Fibroblast of skin of right quadriceps (primary cell): ENCODE data around the gene THSD8.

Experiments
- DNase-seq: peaks from one replicate; pipeline ENCODE4 v3.0.0-alpha.2; 2013

Gene THSD8

DNA sequence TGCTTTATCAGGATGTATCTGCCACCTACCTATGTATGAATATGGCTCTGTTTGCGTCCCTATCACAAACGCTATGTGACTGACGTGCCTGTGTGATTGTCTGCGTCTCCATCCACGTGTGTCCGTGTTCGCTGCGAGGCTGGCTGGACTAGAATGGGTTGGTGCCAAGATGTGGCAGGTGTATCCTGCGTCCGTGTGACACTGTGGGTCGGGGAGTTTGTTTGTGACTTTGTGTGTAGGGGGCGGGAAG is 19.8 kb upstream of the THSD8 start:
- no peak for DNase-seq

DNA sequence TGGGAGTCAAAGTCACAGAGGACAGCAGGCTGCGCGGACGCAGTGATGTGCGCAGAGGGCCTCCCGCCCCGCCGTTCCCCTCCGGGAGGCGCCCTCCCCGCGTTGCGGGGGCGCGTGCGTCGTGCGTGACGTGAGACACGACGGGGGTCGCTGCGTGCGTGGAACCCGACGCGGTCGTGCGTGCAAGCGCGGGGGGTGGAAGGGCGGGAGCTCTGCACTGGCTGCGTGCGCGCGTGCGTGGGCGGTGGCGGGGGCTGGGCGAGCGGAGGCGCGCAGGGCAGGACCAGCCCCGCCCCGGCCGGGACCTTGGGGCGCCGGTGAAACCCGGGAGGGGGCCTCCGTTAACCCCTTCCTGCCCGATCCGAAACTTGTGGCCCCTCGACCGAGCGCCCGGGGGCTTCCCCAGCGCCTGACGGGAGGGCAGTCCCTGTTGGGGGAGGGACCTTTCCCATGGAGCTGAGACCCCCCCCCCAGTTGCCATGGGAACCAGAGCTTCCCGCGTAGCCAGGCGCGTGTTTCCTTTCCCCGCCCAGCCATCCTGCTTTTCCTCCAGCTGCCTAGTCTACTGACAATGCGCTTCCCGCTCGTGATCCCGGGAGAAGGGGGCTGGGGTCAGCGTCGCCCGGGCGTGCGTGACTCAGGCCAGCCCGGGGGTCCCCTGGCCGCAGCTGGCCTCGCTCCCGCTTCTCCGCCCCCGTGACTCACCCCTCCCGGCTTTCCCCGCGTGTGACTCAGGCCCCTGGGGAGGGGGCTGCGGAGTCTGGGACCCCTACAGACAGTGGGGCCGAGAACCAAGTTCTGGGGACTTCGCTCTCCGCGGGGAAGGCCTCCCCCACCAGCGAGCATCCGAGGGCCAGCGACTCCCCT is 19.2 kb upstream of the THSD8 start:
- peak; percentile 89 for DNase-seq

DNA sequence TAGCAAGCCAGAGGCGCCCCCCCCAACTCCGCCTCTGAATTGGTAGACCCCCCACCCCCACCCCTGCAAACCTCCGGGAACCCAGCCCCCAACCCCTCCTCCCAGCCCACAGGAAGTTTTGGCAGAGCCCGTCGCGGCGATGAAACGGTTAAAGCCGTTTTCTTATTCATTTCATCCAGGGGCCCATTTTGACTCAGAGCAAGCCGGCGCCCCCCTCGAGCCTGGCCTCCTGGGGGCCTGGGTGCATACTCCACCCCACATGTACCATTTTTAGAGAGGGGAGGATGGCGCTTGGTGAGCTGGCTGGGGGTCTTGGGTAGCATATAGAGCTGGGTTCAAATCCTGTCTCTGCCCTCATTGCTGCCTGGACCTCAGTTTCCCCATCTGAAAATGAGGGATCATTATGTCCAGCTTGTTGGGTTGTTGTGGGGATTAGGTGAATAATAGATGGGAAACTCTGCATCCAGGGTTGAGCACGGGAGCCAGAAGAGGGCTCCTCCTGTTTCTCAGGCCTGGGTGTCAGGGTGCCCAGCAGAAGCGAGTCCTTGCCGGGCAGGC is 18.5 kb upstream of the THSD8 start:
- peak; percentile 69 for DNase-seq

DNA sequence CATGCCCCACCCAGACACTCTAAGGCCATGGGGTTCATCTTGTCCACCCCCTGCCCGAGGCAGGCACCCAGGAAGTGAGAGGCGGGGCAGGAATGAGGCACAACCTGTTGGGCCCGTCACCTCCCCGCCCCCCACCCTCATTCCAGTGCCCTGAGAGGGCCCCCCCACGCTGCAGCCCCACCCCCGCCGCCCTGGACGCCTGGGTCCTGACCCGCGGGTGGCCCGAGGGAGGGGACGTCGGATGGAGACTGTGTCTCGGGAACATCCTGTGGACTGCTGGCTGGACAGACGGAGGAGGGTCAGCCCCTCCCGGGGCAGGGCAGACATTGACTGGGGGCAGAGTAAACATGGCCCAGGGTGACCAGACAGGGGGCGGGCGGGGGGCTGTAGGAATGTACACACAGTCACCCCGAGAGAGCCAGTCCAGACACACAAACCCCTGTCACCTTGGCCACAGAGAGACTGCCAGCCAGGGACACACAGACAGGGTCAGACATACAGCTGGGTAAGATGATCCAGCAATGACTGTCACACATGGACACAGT is 17.9 kb upstream of the THSD8 start:
- no peak for DNase-seq

DNA sequence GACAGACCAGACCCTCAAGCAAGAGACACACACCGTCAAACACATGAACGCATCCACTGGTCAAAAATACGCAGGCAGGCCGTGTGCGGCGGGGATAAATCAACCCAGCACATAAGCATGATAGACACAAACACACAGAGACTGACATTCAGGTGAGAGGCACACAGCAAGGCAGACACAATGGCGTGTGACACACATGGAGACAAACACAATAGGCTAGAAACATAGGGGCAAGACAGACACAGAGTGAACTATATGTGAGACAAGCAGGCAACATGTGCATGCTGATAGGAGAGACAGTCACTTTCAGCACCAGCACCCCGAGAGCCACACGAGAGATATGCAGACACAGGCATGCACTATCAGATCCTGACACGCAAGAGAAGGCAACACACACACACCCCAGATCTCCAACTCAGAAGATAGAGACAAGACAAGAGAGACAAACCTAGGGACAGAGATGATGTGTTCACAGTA is 17.4 kb upstream of the THSD8 start:
- DNase-seq, result no peak

DNA sequence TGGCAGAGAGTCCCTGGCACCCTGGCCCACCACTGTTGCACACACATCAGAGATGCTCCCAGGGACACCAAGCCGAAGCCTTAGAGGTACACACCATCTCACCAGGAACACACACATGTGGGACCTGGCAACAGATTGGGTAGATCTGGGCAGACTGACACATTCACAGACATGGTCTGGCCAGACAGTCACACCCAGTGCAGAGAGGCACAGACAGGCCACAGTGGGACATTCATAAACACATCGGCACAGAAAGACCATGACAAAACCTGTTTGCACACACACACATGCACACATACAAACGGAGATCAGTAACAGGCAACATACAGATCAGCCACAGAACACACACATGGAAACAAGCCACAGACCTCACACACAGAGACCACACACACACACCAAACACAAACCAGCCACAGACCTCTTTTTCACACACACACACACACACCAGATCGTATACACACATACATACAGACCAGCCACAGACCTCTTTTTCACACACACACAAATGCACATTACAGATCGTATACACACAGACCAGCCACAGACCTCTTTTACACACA is 16.9 kb upstream of the THSD8 start:
- DNase-seq, result no peak

DNA sequence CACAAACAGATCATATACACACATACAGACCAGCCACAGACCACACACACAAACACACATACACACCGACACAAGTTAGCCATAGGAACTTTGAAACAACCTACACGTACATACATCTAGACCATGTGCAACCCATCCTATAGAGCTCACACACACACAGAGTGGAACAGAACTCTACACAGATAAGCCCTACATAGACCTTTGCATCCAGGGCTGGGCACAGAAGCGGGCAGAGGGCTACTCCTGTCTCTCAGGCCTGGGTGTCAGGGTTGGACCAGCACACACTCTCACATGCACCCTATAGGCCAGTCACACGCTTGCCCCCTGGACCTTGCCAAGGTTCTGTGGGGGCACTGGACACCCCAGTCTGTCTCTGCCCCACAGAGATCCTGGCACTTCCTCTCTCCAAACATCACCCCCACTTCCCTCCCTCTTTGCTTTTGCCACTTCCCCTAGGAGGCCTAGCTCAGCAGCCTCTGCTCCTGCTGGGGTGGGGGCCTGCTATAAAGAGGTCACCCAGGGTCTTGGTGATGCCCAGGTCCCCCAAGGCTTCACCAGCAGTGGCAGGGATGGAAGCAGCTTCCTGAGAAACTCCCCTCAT is 16.3 kb upstream of the THSD8 start:
- DNase-seq, result no peak

DNA sequence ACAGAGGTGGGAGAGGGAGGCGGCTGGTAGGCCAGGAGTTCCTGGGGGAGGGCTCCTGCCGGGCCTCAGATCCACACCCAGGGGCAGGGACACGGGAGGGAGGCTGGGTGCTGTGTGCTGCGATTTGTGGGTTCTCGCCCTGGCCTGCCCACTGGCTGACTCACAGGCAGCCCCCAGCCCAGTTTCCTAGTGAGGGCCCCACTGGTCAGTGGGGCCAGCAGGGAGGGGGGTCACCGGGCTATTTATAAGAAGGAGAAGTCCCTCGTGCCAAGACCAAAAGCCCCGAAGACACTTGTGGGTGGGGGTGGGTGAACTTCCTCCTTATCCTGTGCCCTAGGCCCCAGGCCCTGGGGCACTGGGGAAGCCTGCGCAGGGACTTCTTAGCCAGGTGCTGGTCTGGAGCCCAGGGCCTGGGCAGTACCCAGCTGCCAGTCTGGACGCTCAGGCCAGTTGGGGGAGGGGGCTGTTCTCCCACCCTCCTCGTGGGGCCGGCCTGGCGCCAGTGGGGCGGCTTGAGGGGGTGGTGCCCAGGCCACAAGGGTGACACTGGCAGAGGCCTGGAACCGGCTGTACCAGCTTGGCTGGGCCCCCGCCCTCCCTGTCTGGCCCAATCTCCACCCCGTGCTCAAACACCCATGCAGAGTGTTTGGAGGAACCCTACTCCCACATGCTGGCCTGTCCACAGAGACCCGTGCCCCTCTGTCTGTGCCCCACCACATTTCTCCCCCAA is 15.6 kb upstream of the THSD8 start:
- DNase-seq, result no peak

DNA sequence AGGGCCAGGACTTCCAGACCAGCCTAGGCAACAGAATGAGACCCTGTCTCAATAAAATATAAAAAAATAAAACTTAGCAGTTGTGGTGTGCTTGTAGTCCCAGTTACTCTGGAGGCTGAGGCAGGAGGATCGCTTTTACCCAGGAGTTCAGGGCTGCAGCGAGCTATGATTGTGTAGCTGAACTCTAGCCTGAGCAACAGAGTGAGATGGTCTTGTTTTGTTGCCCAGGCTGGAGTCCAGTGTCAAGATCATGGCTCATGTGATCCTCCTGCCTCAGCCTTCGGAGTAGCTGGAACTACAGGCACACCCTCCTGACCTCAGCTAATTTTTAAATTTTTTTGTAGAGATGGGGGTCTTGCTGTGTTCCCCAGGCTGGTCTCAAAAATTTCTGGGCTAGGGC is 14.9 kb upstream of the THSD8 start:
- no peak for DNase-seq

DNA sequence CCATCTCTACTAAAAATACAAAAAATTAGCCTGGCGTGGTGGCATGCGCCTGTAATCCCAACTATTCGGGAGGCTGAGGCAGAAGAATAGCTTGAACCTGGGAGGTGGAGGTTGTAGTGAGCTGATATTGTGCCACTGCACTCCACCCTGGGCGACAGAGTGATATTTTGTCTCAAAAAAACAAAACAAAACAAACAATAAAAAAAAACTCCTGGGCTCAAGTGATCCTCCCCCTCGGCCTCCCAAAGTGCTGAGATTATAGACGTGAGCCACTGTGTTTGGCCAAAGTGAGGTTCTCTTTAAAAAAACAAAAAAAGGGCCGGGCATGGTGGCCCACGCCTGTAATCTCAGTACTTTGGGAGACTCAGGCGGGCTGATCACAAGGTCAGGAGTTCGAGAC is 14.4 kb upstream of the THSD8 start:
- DNase-seq, result no peak

DNA sequence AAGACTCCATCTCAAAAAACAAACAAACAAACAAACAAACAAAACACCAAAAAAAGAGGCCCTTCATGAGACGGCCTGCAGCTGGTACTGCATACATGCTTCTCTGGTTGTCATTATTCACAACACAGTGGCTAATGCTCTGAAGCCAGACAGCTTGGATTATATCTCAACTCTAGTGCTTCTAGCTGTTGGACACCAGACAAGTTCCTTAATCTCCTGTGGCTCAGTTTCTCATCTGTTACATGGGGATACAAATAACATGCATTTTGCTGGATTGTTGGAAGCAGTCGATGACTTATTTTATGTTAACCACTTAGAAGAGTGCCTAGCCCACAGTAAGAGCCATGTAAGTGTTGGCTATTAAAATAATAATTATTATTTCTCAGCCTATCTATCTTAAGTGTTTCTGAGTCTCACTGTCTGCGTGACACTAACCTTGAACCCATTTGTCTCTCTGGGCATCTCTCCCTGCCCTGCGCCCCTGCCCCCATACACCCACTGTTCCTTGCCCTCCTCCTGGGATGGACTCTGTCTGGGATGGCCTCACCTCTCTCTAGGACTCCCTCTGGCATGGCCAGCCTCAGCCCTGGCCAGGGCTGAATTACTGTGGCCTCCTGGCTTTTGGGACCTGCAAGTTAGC is 13.7 kb upstream of the THSD8 start:
- DNase-seq, result no peak

DNA sequence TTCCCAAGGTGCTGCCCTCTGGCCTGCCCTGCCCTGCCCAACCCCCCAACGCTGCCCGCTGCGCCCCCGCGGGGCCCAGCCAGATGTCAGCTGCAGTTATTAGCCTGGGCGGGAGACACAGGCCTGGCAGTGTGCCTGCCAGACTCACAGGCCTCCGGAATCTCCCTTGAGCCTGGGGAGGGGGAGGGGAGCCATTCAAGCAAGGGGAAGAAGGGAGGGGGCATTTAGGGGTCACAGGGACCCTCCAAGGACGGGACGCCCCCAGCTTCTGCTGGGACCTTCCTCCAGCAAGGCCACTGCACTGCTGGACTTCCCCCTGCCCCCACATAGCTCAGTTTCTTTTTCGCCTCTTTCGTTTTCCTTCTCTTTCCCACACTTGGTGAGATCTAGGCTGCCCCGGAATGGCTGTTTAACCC is 13.2 kb upstream of the THSD8 start:
- peak; percentile 77 for DNase-seq

DNA sequence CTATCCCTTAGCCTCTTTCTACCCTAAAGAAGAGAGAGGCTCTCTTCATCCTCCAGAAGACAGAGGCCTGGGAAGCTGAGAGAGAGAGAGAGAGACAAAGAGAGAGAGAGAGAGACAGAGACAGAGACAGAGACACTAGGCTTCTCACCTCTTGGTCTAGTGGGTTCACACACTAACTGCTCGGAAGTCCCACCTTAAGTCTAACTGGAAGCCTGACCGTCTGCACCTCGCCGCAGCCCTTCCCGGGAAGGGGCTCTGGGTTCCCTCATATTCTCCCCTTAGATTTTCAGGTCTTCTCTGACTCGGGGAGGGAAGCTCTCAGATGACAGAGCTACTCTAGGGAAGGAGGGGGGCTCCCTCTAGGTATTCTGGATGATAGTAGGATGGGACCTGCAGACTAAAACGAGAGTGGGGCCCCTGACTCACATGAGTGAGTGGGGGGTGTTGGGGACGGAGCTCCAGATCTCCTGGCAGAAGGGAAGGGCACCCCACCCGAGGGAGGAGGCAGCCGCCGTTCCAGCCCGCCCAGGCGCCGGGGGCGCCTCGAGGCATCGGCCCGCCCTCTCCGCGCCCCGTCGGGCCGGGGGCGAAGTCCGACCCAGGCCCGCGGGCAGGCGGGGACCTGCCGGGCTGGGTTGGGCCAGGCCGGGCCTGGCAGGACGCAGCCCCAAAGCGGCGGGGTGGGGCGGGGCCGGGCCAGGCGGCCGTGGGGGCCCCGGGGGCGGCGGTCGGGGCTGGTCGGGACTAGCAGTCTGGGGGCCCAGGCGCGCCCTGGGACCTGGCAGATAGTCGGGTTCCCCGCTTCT is 12.6 kb upstream of the THSD8 start:
- DNase-seq, result no peak

DNA sequence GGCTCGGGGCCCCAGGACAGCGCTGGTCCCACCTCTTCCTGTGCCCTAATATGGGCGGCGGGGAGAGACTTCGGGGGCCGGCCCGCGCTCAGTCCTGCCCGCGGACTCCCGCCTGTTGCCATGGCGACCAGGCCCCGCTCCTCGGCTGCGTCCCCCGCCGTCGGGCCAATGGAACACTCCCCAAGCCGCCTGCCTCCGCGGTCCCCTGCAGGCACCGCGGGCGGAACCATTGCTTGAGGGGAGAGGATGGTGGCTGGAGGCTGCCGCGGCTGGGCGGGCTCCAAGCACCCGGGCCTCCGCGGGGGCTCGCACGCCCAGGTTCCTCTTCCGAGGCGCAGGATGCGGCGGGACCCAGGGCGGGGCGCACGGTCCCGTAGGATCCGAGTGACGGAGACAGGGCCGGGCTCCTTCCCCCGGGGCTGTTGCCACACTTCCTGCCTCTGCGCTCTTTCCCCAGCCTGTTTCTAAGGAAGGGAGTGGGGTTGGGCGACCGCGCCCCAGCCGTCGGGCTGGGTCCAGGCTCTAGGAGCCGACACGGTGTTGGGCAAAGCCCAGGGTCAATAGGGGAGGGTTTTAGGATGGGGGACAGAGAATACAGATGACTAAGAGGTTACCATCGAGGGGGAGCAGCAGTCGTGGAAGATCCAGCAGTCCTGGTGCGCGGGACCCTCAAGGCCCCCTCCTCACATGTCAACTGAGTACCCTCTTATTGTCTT is 11.8 kb upstream of the THSD8 start:
- peak; percentile 98 for DNase-seq

DNA sequence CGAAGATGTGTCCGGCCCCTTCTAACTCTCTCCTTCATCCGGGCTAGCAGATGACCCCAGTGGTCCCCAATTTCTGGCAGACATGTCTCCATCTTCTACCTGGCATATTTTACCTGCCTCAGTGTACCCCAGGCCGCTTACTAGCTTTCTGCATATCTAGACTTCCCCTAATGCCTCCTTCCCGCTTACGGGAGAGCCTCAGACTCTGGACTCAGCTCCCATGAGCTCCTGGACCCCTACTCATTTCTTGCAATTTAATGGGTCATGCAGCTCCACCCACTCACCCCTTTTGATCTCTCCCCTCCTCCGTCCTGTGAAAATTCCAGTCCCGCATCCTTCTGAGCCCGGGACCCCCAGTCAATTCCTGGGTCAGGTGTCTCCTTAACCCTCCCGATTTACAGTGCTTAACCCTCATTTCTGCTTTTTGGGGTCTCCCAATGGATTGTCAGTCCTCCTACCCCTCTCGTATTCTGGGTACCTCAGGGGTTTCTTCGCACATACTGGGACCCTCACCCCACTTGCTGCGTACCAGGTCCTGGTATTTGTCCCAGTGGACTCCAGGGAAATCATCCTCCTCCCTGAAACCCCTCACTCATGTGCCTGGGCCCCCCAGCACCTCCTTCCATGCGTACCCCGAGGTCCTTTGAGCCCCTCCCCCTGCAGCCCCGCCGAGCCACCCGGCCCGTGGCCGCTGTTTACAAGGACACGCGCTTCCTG is 11.1 kb upstream of the THSD8 start:
- DNase-seq, result no peak

DNA sequence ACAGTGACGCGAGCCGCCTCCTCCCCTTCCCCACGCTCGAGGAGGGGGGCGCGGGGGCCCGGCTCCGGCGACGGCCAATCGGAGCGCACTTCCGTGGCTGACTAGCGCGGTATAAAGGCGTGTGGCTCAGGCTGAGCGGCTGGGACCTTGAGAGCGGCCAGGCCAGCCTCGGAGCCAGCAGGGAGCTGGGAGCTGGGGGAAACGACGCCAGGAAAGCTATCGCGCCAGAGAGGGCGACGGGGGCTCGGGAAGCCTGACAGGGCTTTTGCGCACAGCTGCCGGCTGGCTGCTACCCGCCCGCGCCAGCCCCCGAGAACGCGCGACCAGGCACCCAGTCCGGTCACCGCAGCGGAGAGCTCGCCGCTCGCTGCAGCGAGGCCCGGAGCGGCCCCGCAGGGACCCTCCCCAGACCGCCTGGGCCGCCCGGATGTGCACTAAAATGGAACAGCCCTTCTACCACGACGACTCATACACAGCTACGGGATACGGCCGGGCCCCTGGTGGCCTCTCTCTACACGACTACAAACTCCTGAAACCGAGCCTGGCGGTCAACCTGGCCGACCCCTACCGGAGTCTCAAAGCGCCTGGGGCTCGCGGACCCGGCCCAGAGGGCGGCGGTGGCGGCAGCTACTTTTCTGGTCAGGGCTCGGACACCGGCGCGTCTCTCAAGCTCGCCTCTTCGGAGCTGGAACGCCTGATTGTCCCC is 10.4 kb upstream of the THSD8 start, which contains the start of gene JUNB:
Gene JUNB (plus strand): TSS at position 142 of the 706 bp plus-strand sequence. CDS start 286 bp downstream, at position 428.
- DNase-seq, result peak; percentile 97

DNA sequence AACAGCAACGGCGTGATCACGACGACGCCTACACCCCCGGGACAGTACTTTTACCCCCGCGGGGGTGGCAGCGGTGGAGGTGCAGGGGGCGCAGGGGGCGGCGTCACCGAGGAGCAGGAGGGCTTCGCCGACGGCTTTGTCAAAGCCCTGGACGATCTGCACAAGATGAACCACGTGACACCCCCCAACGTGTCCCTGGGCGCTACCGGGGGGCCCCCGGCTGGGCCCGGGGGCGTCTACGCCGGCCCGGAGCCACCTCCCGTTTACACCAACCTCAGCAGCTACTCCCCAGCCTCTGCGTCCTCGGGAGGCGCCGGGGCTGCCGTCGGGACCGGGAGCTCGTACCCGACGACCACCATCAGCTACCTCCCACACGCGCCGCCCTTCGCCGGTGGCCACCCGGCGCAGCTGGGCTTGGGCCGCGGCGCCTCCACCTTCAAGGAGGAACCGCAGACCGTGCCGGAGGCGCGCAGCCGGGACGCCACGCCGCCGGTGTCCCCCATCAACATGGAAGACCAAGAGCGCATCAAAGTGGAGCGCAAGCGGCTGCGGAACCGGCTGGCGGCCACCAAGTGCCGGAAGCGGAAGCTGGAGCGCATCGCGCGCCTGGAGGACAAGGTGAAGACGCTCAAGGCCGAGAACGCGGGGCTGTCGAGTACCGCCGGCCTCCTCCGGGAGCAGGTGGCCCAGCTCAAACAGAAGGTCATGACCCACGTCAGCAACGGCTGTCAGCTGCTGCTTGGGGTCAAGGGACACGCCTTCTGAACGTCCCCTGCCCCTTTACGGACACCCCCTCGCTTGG is 9.6 kb upstream of the THSD8 start:
- peak; percentile 57 for DNase-seq

DNA sequence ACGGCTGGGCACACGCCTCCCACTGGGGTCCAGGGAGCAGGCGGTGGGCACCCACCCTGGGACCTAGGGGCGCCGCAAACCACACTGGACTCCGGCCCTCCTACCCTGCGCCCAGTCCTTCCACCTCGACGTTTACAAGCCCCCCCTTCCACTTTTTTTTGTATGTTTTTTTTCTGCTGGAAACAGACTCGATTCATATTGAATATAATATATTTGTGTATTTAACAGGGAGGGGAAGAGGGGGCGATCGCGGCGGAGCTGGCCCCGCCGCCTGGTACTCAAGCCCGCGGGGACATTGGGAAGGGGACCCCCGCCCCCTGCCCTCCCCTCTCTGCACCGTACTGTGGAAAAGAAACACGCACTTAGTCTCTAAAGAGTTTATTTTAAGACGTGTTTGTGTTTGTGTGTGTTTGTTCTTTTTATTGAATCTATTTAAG is 9.0 kb upstream of the THSD8 start:
- no peak for DNase-seq
